H9 (cell line): ENCODE data around the gene NYAP1. TPM values are rescaled to one million over a fixed set of nuclear protein-coding genes. Genes with fewer than 3 reads are reported as not detected.

Experiments
- DNase-seq: peaks from one replicate; pipeline ENCODE4 v3.0.0-alpha.2; 2017
- H2AFZ ChIP-seq: one replicate; pipeline ENCODE4 v1.6.1; 2013; ENCODE audit warnings: mild to moderate bottlenecking, low read length, control low read depth, moderate library complexity
- H2AK5ac ChIP-seq: 2 replicates; pipeline ENCODE4 v1.6.1; 2013; ENCODE audit warnings: low read length, control low read depth, mixed read lengths; ENCODE audit not compliant: insufficient read length
- H2BK120ac ChIP-seq: one replicate; pipeline ENCODE4 v1.6.1; 2013; ENCODE audit warnings: low read depth, mild to moderate bottlenecking, low read length, control low read depth, inconsistent platforms; ENCODE audit not compliant: poor library complexity, severe bottlenecking
- H2BK12ac ChIP-seq: 2 replicates; pipeline ENCODE4 v1.6.1; 2013; ENCODE audit warnings: low read length, control low read depth, mixed read lengths, low read depth; ENCODE audit not compliant: insufficient read length
- H2BK15ac ChIP-seq: 2 replicates; pipeline ENCODE4 v1.6.1; 2013; ENCODE audit warnings: low read depth, low read length, control low read depth
- H2BK20ac ChIP-seq: one replicate; pipeline ENCODE4 v1.6.1; 2013; ENCODE audit warnings: low read depth, mild to moderate bottlenecking, low read length, control low read depth, inconsistent platforms; ENCODE audit not compliant: poor library complexity, severe bottlenecking
- H2BK5ac ChIP-seq: 2 replicates; pipeline ENCODE4 v1.6.1; 2013; ENCODE audit warnings: low read length, control low read depth, mixed read lengths; ENCODE audit not compliant: insufficient read length
- H3K14ac ChIP-seq: 2 replicates; pipeline ENCODE4 v1.6.1; 2013; ENCODE audit warnings: low read length, control low read depth; ENCODE audit not compliant: insufficient read depth
- H3K18ac ChIP-seq: 2 replicates; pipeline ENCODE4 v1.6.1; 2013; ENCODE audit warnings: low read depth, mild to moderate bottlenecking, mixed read lengths, low read length, control low read depth; ENCODE audit not compliant: insufficient read length
- H3K23ac ChIP-seq: 2 replicates; pipeline ENCODE4 v1.6.1; 2013; ENCODE audit warnings: low read length, control low read depth, mixed read lengths, low read depth; ENCODE audit not compliant: insufficient read length
- H3K23me2 ChIP-seq: 2 replicates; pipeline ENCODE4 v1.6.1; 2013; ENCODE audit warnings: low read depth, mild to moderate bottlenecking, mixed read lengths, low read length, control low read depth; ENCODE audit not compliant: insufficient read length, poor library complexity, severe bottlenecking
- H3K27ac ChIP-seq: 2 replicates; pipeline ENCODE4 v1.5.1; 2013; ENCODE audit warnings: low read length, control low read depth, mixed read lengths, low read depth; ENCODE audit not compliant: insufficient read length
- H3K27me3 ChIP-seq: 2 replicates; pipeline ENCODE4 v1.6.1; 2013; ENCODE audit warnings: low read length, control low read depth, inconsistent platforms; ENCODE audit not compliant: insufficient read depth
- H3K4ac ChIP-seq: 2 replicates; pipeline ENCODE4 v1.6.1; 2013; ENCODE audit warnings: low read depth, mild to moderate bottlenecking, control low read depth, inconsistent platforms, low read length, moderate library complexity
- H3K4me1 ChIP-seq: 2 replicates; pipeline ENCODE4 v1.6.1; 2013; ENCODE audit warnings: low read length, control low read depth, inconsistent platforms; ENCODE audit not compliant: insufficient read depth
- H3K4me2 ChIP-seq: 2 replicates; pipeline ENCODE4 v1.6.1; 2013; ENCODE audit warnings: low read length, control low read depth, mixed read lengths; ENCODE audit not compliant: insufficient read length, insufficient read depth
- H3K56ac ChIP-seq: 2 replicates; pipeline ENCODE4 v1.6.1; 2013; ENCODE audit warnings: low read depth, mild to moderate bottlenecking, mixed read lengths, low read length, control low read depth; ENCODE audit not compliant: insufficient read length
- H3K79me1 ChIP-seq: 2 replicates; pipeline ENCODE4 v1.6.1; 2013; ENCODE audit warnings: low read depth, mild to moderate bottlenecking, moderate library complexity, low read length, control low read depth, inconsistent platforms; ENCODE audit not compliant: insufficient read depth, poor library complexity, severe bottlenecking
- H3K79me2 ChIP-seq: 2 replicates; pipeline ENCODE4 v1.6.1; 2013; ENCODE audit warnings: low read length, control low read depth, inconsistent platforms; ENCODE audit not compliant: insufficient read depth
- H3K9ac ChIP-seq: 2 replicates; pipeline ENCODE4 v1.6.1; 2013; ENCODE audit warnings: low read length, control low read depth, mixed read lengths; ENCODE audit not compliant: insufficient read length; ENCODE audit errors: extremely low read depth
- H3K9me3 ChIP-seq: one replicate; pipeline ENCODE4 v1.6.1; 2013; ENCODE audit warnings: low read depth, low read length, inconsistent platforms; ENCODE audit not compliant: control insufficient read depth
- H3T11ph ChIP-seq: one replicate; pipeline ENCODE4 v1.6.1; 2013; ENCODE audit warnings: mild to moderate bottlenecking, low read length, control low read depth, inconsistent platforms
- H4K20me1 ChIP-seq: one replicate; pipeline ENCODE4 v1.6.1; 2013; ENCODE audit not compliant: control insufficient read depth, insufficient read length, insufficient read depth
- H4K5ac ChIP-seq: 2 replicates; pipeline ENCODE4 v1.6.1; 2013; ENCODE audit warnings: low read depth, mild to moderate bottlenecking, mixed read lengths, low read length, control low read depth; ENCODE audit not compliant: insufficient read length
- H4K8ac ChIP-seq: replicated peaks from 2 replicates; pipeline ENCODE4 v1.6.1; 2013; ENCODE audit warnings: low read length, control low read depth, mixed read lengths, low read depth; ENCODE audit not compliant: insufficient read length
- H4K91ac ChIP-seq: 2 replicates; pipeline ENCODE4 v1.6.1; 2013; ENCODE audit warnings: low read depth, mild to moderate bottlenecking, moderate library complexity, mixed read lengths, low read length, control low read depth; ENCODE audit not compliant: insufficient read length
- H3K27ac Mint-ChIP-seq, 3 experiments: 2 replicates in 2 of 3; 3 replicates in 1 of 3; pipeline ENCODE4 v1.8.0; 2020 to 2021; ENCODE audit warnings: mixed read lengths in 3 of 3, mild to moderate bottlenecking in 1 of 3, moderate library complexity in 1 of 3
- H3K27me3 Mint-ChIP-seq: 2 replicates; pipeline ENCODE4 v1.8.0; 2021; ENCODE audit warnings: low read depth, mild to moderate bottlenecking, moderate library complexity, mixed read lengths
- H3K36me3 Mint-ChIP-seq, 3 experiments: 2 replicates in 2 of 3; 3 replicates in 1 of 3; pipeline ENCODE4 v1.8.0; 2020 to 2021; ENCODE audit warnings: low read depth in 3 of 3, mixed read lengths in 3 of 3; ENCODE audit not compliant: insufficient read depth in 1 of 3
- H3K4me1 Mint-ChIP-seq, 2 experiments: 2 replicates each; pipeline ENCODE4 v1.8.0; 2020; ENCODE audit warnings: mixed read lengths in 2 of 2
- H3K4me3 Mint-ChIP-seq, 2 experiments: 2 replicates in 1 of 2; 3 replicates in 1 of 2; pipeline ENCODE4 v1.8.0; 2020 to 2021; ENCODE audit warnings: mild to moderate bottlenecking in 2 of 2, mixed read lengths in 2 of 2, moderate library complexity in 1 of 2
- H3K9me3 Mint-ChIP-seq, 2 experiments: 2 replicates in 1 of 2; 3 replicates in 1 of 2; pipeline ENCODE4 v1.8.0; 2020; ENCODE audit warnings: mild to moderate bottlenecking in 2 of 2, mixed read lengths in 2 of 2, moderate library complexity in 1 of 2
- WGBS: extraction: QIAGEN DNeasy Blood & Tissue Kit; methylation state at CpG from one replicate; pipeline ENCODE4 v1.1.7; 2013; ENCODE audit warnings: missing lambda C conversion rate, low lambda C conversion rate, mixed read lengths; ENCODE audit not compliant: insufficient read length; ENCODE audit errors: extremely low coverage; 5-methylcytosine and 5-hydroxymethylcytosine counted together
- total RNA-seq: library from RNA; stranded (reverse); gene quantifications from 2 replicates; pipeline ENCODE4 v1.2.1, GENCODE V29; 2021
- TF ChIP-seq, protein P1 (sequence below): fragments of 200-600 bp; sonication (generic); conservative IDR thresholded peaks from 3 replicates; pipeline ENCODE4 v1.8.0; 2021; ENCODE audit warnings: antibody characterized with exemption, mild to moderate bottlenecking

Gene NYAP1
- total RNA-seq, 1 experiment from 2014 or later: 3.2 TPM

DNA sequence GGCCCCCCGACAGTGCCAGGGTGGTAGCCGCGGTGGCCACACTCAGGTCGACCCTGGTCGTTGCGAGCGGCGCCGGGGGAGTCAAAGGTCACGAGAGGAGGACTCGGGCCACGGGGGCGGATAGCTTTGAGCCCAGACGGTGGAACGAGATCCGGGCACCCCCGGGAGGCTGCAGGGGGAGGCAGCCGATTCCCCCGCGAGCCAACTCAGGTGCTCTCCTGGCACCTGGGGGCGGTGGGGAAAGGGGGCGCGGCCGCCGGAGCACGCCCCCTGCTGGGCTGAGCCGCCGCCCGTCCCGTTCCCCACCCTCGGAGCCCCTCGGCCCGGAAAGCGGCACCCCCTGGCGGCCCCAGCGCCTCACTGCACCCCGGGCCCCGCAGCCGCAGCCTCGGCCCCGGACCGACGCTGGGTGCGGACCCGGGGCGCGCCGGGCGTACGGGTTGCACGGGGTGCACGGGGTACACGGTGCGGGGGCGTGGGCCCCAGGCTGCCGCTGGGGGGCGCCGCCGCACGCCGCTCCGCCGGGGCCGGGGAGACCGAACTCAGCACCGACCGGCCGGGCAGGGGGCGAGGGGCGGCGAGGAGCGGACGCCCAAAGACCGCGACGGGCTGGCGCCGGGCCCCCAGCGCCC, 521 bp upstream of the NYAP1 start:
- Histone ChIP-seq H4K91ac (no peak overlapping the region), H2AK5ac (no peak overlapping the region), H3K23ac (no peak overlapping the region), H3K9ac (no peak overlapping the region), H3K27me3 (no peaks in the 10 kb centered on the region), H3K14ac (no peak overlapping the region), H3K27ac (no peak overlapping the region), H4K20me1 (no peaks in the 10 kb centered on the region), H3T11ph (no peak overlapping the region), H2AFZ (no peak overlapping the region), H3K4me2 (peak overlapping the region; percentile 93), H3K23me2 (peaks cover 11% of the 10 kb centered on the region), H3K18ac (no peak overlapping the region), H2BK5ac (no peak overlapping the region), H2BK20ac (no peak overlapping the region), H3K56ac (no peak overlapping the region), H2BK120ac (no peak overlapping the region), H3K79me1 (no peaks in the 10 kb centered on the region), H2BK15ac (no peak overlapping the region), H3K79me2 (no peaks in the 10 kb centered on the region), H4K5ac (no peak overlapping the region), H4K8ac (no peak overlapping the region), H3K4me1 (no peaks in the 10 kb centered on the region; the same call in 1 of the 2 replicates), H2BK12ac (no peak overlapping the region), H3K4ac (no peak overlapping the region), H3K9me3 (no peaks in the 10 kb centered on the region)
- Mint-ChIP-seq H3K27me3 (no peaks in the 10 kb centered on the region), H3K4me1 (peaks cover 24 to 37% of the 10 kb centered on the region in 2 experiments), H3K36me3 (peaks cover 0 to 8% (median 0%) of the 10 kb centered on the region in 3 experiments; a peak in 1 of 7 replicates), H3K27ac (peak overlapping the region in 1 of 3 experiments; percentile 77; a peak in 2 of 7 replicates), H3K9me3 (peaks cover 0 to 2% of the 10 kb centered on the region in 2 experiments; a peak in 2 of 5 replicates), H3K4me3 (peak overlapping the region; percentile 70 to 86)
- TF ChIP-seq, protein P1, sequence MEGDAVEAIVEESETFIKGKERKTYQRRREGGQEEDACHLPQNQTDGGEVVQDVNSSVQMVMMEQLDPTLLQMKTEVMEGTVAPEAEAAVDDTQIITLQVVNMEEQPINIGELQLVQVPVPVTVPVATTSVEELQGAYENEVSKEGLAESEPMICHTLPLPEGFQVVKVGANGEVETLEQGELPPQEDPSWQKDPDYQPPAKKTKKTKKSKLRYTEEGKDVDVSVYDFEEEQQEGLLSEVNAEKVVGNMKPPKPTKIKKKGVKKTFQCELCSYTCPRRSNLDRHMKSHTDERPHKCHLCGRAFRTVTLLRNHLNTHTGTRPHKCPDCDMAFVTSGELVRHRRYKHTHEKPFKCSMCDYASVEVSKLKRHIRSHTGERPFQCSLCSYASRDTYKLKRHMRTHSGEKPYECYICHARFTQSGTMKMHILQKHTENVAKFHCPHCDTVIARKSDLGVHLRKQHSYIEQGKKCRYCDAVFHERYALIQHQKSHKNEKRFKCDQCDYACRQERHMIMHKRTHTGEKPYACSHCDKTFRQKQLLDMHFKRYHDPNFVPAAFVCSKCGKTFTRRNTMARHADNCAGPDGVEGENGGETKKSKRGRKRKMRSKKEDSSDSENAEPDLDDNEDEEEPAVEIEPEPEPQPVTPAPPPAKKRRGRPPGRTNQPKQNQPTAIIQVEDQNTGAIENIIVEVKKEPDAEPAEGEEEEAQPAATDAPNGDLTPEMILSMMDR: peak; percentile 86
- no CpG with 5 or more reads among the region's 79 CpGs for WGBS
- DNase-seq: peak; percentile 76
